Measurements from ENCODE around the gene ZFP36L1. TPM values are rescaled to one million over a fixed set of nuclear protein-coding genes. Genes with fewer than 3 reads are reported as not detected.
A peak's percentile ranks its signal among the peaks of the same experiment; 100 is the strongest.

ZFP36L1 gene
- total and polyA plus RNA-seq, 2 of the 13 experiments (the other 11 are each of a cell fraction or from before 2014, with no cell fraction given), result 7.4 to 10.2 TPM

DNA sequence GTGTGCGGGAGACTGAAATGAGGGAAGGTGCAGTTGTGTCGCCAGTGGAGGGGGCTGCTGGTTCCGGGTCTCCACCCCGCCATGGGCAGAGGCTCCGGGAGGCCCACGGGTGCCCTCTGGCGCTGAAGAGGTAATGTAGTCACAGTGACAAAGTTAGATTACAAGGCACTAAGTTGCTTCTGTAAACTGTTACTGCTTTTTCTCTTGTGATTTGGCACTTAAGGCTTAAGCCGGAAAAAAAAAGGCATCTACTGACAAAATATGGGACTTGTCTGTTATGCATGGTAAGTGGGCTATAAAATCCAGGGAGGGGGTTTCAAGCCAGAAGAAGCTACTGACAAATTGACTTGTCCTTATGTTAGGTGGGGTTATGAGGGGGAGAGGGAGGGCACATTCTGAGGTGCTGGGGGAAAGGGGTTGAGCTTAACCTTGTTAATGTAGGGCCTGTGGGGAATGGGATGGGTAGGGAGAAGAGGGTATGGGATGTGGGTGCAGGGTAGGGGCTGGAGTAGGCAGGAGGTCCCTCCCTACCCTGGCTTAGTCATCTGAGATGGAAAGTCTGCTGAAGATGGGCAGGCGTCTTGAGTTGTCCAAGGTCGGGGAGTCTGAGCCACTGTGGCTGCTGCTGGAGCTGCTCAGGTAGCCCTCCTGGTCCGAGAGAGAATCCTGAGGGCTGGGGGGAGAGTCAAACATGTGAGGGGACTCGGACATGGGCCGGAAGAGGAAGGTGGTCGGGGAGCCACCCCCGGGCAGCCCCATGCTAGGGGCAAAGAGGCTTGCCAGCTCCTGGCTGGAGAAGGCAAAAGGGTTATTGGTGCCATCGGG is 3.7 kb downstream of the ZFP36L1 start (continued):
- TF ChIP-seq, protein P1, sequence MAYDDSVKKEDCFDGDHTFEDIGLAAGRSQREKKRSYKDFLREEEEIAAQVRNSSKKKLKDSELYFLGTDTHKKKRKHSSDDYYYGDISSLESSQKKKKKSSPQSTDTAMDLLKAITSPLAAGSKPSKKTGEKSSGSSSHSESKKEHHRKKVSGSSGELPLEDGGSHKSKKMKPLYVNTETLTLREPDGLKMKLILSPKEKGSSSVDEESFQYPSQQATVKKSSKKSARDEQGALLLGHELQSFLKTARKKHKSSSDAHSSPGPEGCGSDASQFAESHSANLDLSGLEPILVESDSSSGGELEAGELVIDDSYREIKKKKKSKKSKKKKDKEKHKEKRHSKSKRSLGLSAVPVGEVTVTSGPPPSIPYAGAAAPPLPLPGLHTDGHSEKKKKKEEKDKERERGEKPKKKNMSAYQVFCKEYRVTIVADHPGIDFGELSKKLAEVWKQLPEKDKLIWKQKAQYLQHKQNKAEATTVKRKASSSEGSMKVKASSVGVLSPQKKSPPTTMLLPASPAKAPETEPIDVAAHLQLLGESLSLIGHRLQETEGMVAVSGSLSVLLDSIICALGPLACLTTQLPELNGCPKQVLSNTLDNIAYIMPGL (CRISPR knock-in tag; IDR thresholded peaks at IDR 0.05; ENCODE audit: borderline replicate concordance in 1 of 2, low read depth in 1 of 2), result peak; percentile 72 to 74
- 0 out of 2 replicates have a peak, but pooled peaks have one; percentile 32 for TF ChIP-seq ARNT2 (CRISPR knock-in tag; IDR thresholded peaks at IDR 0.05; ENCODE audit: low read depth)
- TF ChIP-seq ZNF605 (CRISPR knock-in tag; IDR thresholded peaks at IDR 0.05), result 0 out of 2 replicates have a peak, but pooled peaks have one; percentile 15
- TF ChIP-seq ZNF562 (CRISPR knock-in tag; IDR thresholded peaks at IDR 0.05; ENCODE audit: borderline replicate concordance), result no peak
- 0 out of 2 replicates have a peak, but pooled peaks have one; percentile 22 for TF ChIP-seq ZNF614 (CRISPR knock-in tag; IDR thresholded peaks at IDR 0.05; ENCODE audit: borderline replicate concordance)
- peak; percentile 95 for TF ChIP-seq RAD21 (CRISPR knock-in tag; IDR thresholded peaks at IDR 0.05)
- TF ChIP-seq SAP130 (CRISPR knock-in tag; IDR thresholded peaks at IDR 0.05; ENCODE audit: low read depth), result peak; percentile 66
- 0 out of 2 replicates have a peak, but pooled peaks have one; percentile 33 for TF ChIP-seq CBX5 (CRISPR knock-in tag; IDR thresholded peaks at IDR 0.05; ENCODE audit: borderline replicate concordance)
- peak; percentile 60; the same call in 1 of the 2 replicates for TF ChIP-seq POLR2G (IDR thresholded peaks at IDR 0.05; ENCODE audit: low read depth, low read length)
- 0 out of 2 replicates have a peak, but pooled peaks have one; percentile 21 for TF ChIP-seq ZNF776 (CRISPR knock-in tag; IDR thresholded peaks at IDR 0.05)
- TF ChIP-seq, protein P2, sequence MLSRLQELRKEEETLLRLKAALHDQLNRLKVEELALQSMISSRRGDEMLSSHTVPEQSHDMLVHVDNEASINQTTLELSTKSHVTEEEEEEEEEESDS (CRISPR knock-in tag; IDR thresholded peaks at IDR 0.05; ENCODE audit: borderline replicate concordance), result no peak
- no peak for TF ChIP-seq ZFP90 (CRISPR knock-in tag; IDR thresholded peaks at IDR 0.05; ENCODE audit: borderline replicate concordance)
- TF ChIP-seq ZMYM4 (CRISPR knock-in tag; IDR thresholded peaks at IDR 0.05), result peak; percentile 43; the same call in 1 of the 2 replicates
- peak; percentile 55; the same call in 1 of the 3 replicates for TF ChIP-seq MXI1 (IDR thresholded peaks at IDR 0.05; ENCODE audit: borderline replicate concordance, low read depth, low read length)
- TF ChIP-seq, protein P3, sequence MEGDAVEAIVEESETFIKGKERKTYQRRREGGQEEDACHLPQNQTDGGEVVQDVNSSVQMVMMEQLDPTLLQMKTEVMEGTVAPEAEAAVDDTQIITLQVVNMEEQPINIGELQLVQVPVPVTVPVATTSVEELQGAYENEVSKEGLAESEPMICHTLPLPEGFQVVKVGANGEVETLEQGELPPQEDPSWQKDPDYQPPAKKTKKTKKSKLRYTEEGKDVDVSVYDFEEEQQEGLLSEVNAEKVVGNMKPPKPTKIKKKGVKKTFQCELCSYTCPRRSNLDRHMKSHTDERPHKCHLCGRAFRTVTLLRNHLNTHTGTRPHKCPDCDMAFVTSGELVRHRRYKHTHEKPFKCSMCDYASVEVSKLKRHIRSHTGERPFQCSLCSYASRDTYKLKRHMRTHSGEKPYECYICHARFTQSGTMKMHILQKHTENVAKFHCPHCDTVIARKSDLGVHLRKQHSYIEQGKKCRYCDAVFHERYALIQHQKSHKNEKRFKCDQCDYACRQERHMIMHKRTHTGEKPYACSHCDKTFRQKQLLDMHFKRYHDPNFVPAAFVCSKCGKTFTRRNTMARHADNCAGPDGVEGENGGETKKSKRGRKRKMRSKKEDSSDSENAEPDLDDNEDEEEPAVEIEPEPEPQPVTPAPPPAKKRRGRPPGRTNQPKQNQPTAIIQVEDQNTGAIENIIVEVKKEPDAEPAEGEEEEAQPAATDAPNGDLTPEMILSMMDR (CRISPR knock-in tag; IDR thresholded peaks at IDR 0.05), result peak; percentile 90
- 0 out of 2 replicates have a peak, but pooled peaks have one; percentile 39 for TF ChIP-seq GATAD1 (CRISPR knock-in tag; IDR thresholded peaks at IDR 0.05)

All from HepG2 (cell line).